H1 (cell line): Measurements from ENCODE around the gene GABPA. TPM values are rescaled to one million over a fixed set of nuclear protein-coding genes. Genes with fewer than 3 reads are reported as not detected.

ENCODE experiments used
- E2F6 ChIP-seq: IDR thresholded peaks from 2 replicates; pipeline ENCODE4 v1.6.1; 2012; ENCODE audit warnings: inconsistent platforms
- GTF2F1 ChIP-seq: IDR thresholded peaks from 2 replicates; pipeline ENCODE4 v1.6.1; 2012; ENCODE audit warnings: low read depth, low read length, improper control_type of control experiment, borderline replicate concordance
- KDM4A ChIP-seq: IDR thresholded peaks from one replicate; pipeline ENCODE4 v1.7.1; 2012; ENCODE audit warnings: low read depth, mild to moderate bottlenecking, moderate library complexity, low read length, inconsistent platforms; ENCODE audit not compliant: severe bottlenecking
- polyA plus RNA-seq, 7 experiments: library from polyadenylated mRNA; depleted of rRNA in 3 of 7; stranded (reverse) in 5 of 7; unstranded in 2 of 7; fragments of >200 nt in 5 of 7; fragments of 200-250 nt in 2 of 7; gene quantifications; 1 replicate in 5 of 7; 2 replicates in 1 of 7; 4 replicates in 1 of 7; pipeline versions ENCODE4 v1.2.1 to v1.2.3, GENCODE V29; 2011 to 2013; ENCODE audit warnings: missing spikeins in 2 of 7, mixed read lengths in 2 of 7
- total RNA-seq: library from RNA; stranded (reverse); fragmentation: NEBNext Ultra II Directional; extraction: Animal tissue kit (Norgen Biotek cat#: 25700); gene quantifications from 2 replicates; pipeline ENCODE4 v1.2.1, GENCODE V29; 2021

Gene GABPA
- total and polyA plus RNA-seq, 2 of the 8 experiments (the other 6 are each of a cell fraction or from before 2014, with no cell fraction given), result 5.2 to 22.2 TPM

- TF ChIP-seq KDM4A, result no peak
- no peak for TF ChIP-seq GTF2F1
- TF ChIP-seq E2F6, result no peak
- TF ChIP-seq, all 59 proteins: peak for 0
Measured at GRCh38 chr21:25737421-25737820, 2.6 kb downstream of the GABPA start (continued).
